Upper lobe of right lung (tissue), 1 donor: ENCODE data around the gene DIRAS1. TPM values are rescaled to one million over a fixed set of nuclear protein-coding genes. Genes with fewer than 3 reads are reported as not detected.

Source experiments
- ATAC-seq: fragments of 200-7000 bp; cut with Tn5 transposase; one replicate; pipeline ENCODE4 v1.9.1; 2020; ENCODE audit warnings: mild to moderate bottlenecking, moderate library complexity
- DNase-seq: peaks from one replicate; pipeline ENCODE4 v3.0.0-alpha.2; 2020
- H3K27ac ChIP-seq: fragments of 200-600 bp; one replicate; pipeline ENCODE4 v1.8.0; 2022
- H3K27me3 ChIP-seq: fragments of 200-600 bp; one replicate; pipeline ENCODE4 v1.8.0; 2022; ENCODE audit warnings: mild to moderate bottlenecking
- H3K36me3 ChIP-seq: fragments of 200-600 bp; one replicate; pipeline ENCODE4 v1.8.0; 2022
- H3K4me1 ChIP-seq: fragments of 200-600 bp; one replicate; pipeline ENCODE4 v1.8.0; 2022
- H3K4me3 ChIP-seq: fragments of 200-600 bp; one replicate; pipeline ENCODE4 v1.8.0; 2022; ENCODE audit warnings: mild to moderate bottlenecking
- H3K9me3 ChIP-seq: fragments of 200-600 bp; one replicate; pipeline ENCODE4 v1.8.0; 2022
- CTCF ChIP-seq: fragments of 200-600 bp; IDR thresholded peaks from one replicate; pipeline ENCODE4 v1.8.0; 2022; ENCODE audit warnings: antibody characterized with exemption
- intact Hi-C: fragments of 100-400 bp; cut with DNase I; formaldehyde crosslinking; loops from one replicate; pipeline ENCODE4 v1.11.0; 2022
- total RNA-seq: library from RNA; stranded (reverse); fragmentation: NEBNext Ultra II Directional; extraction: Animal tissue kit (Norgen Biotek cat#: 25700); gene quantifications from one replicate; pipeline ENCODE4 v1.2.1, GENCODE V29; 2021
- donor health status: DM: no; HTN: yes; CAD: no; lungs with severe emphysema.

DIRAS1 gene
- total RNA-seq, 1 donor from 2014 or later, result 1.8 TPM

GRCh38 chr19:2731181-2731995 is 10.2 kb upstream of the DIRAS1 start:
- H3K36me3 ChIP-seq, result peaks cover 12% of the 10 kb centered on the region
- TF ChIP-seq CTCF, result no peak
- H3K9me3 ChIP-seq, result no peaks in the 10 kb centered on the region
- no peak overlapping the region for H3K27ac ChIP-seq
- H3K4me1 ChIP-seq, result no peaks in the 10 kb centered on the region
- H3K4me3 ChIP-seq, result no peak overlapping the region
- ATAC-seq (no peak), DNase-seq (no peak)
- no peaks in the 10 kb centered on the region for H3K27me3 ChIP-seq
- intact Hi-C loops, result no loop called here

- ATAC-seq (no peak), DNase-seq (no peak)
- H3K36me3 ChIP-seq, result peaks cover 7% of the 10 kb centered on the region
- H3K27ac ChIP-seq, result no peak overlapping the region
- TF ChIP-seq CTCF, result no peak
- no peaks in the 10 kb centered on the region for H3K9me3 ChIP-seq
- no peak overlapping the region for H3K4me3 ChIP-seq
- intact Hi-C loops, result loop anchor here (10.0 kb wide), 1 partner anchor 75 kb away; no protein-coding TSS in a partner anchor
- peaks cover 10% of the 10 kb centered on the region for H3K27me3 ChIP-seq
- no peaks in the 10 kb centered on the region for H3K4me1 ChIP-seq
Observed at GRCh38 chr19:2729943-2730818, 9.0 kb upstream of the DIRAS1 start.

- DNase-seq (no peak), ATAC-seq (no peak)
- no peak for TF ChIP-seq CTCF
- Histone ChIP-seq H3K9me3 (no peaks in the 10 kb centered on the region), H3K27me3 (peaks cover 20% of the 10 kb centered on the region), H3K27ac (no peak overlapping the region), H3K4me3 (no peak overlapping the region), H3K36me3 (peaks cover 7% of the 10 kb centered on the region), H3K4me1 (no peaks in the 10 kb centered on the region)
- intact Hi-C loops, result loop anchor here (10.0 kb wide), 1 partner anchor 74 kb away; no protein-coding TSS in a partner anchor
Observed at GRCh38 chr19:2728783-2729387, 7.7 kb upstream of the DIRAS1 start.

GRCh38 chr19:2727640-2727944 is 6.4 kb upstream of the DIRAS1 start:
- no peak for TF ChIP-seq CTCF
- H3K27ac ChIP-seq, result no peak overlapping the region

GRCh38 chr19:2726904-2727639 is 5.9 kb upstream of the DIRAS1 start:
- H3K27me3 ChIP-seq, result peaks cover 31% of the 10 kb centered on the region
- intact Hi-C loops, result loop anchor here (10.0 kb wide), 1 partner anchor 72 kb away; no protein-coding TSS in a partner anchor
- TF ChIP-seq CTCF, result no peak
- no peak for ATAC-seq
- no peak for DNase-seq
- H3K4me3 ChIP-seq, result no peak overlapping the region
- no peaks in the 10 kb centered on the region for H3K4me1 ChIP-seq
- H3K27ac ChIP-seq, result no peak overlapping the region
- H3K9me3 ChIP-seq, result no peaks in the 10 kb centered on the region
- no peaks in the 10 kb centered on the region for H3K36me3 ChIP-seq

More at GRCh38 chr19:2727640-2727944, 6.4 kb upstream of the DIRAS1 start:
- no peak for DNase-seq
- H3K27me3 ChIP-seq, result peaks cover 26% of the 10 kb centered on the region
- intact Hi-C loops, result loop anchor here (10.0 kb wide), 1 partner anchor 73 kb away; no protein-coding TSS in a partner anchor
- no peak for ATAC-seq
- H3K4me3 ChIP-seq, result no peak overlapping the region
- H3K36me3 ChIP-seq, result peaks cover 5% of the 10 kb centered on the region
- H3K4me1 ChIP-seq, result no peaks in the 10 kb centered on the region
- no peaks in the 10 kb centered on the region for H3K9me3 ChIP-seq
